Aorta (tissue), 5 donors: ENCODE results near the gene NREP. TPM values are rescaled to one million over a fixed set of nuclear protein-coding genes. Genes with fewer than 3 reads are reported as not detected.

Experiments
- ATAC-seq: fragments of 200-7000 bp; cut with Tn5 transposase; one replicate; pipeline ENCODE4 v1.9.1; 2022; ENCODE audit warnings: moderate library complexity; ENCODE audit not compliant: low FRiP score
- DNase-seq, 2 donors: peaks; one replicate each; pipeline ENCODE4 v3.0.0-alpha.2; 2020
- H3K27ac ChIP-seq, 2 donors: one replicate each; pipeline ENCODE4 v1.5.1; 2013; ENCODE audit warnings: low read length in 2 of 2, mild to moderate bottlenecking in 2 of 2, moderate library complexity in 2 of 2, control low read depth in 1 of 2, inconsistent platforms in 1 of 2, low read depth in 1 of 2
- H3K27me3 ChIP-seq, 2 donors: one replicate each; pipeline ENCODE4 v1.6.1; 2013; ENCODE audit warnings: control low read depth in 1 of 2, low read length in 1 of 2, mild to moderate bottlenecking in 1 of 2, moderate library complexity in 1 of 2; ENCODE audit not compliant: insufficient read depth in 2 of 2, control insufficient read depth in 1 of 2
- H3K36me3 ChIP-seq, 2 donors: one replicate each; pipeline ENCODE4 v1.6.1; 2013; ENCODE audit warnings: control low read depth in 1 of 2, low read length in 1 of 2, mild to moderate bottlenecking in 1 of 2; ENCODE audit not compliant: insufficient read depth in 2 of 2, control insufficient read depth in 1 of 2
- H3K4me1 ChIP-seq, 2 donors: one replicate each; pipeline ENCODE4 v1.6.1; 2013; ENCODE audit warnings: low read length in 2 of 2, control low read depth in 1 of 2, mild to moderate bottlenecking in 1 of 2, moderate library complexity in 1 of 2; ENCODE audit not compliant: insufficient read depth in 2 of 2, control insufficient read depth in 1 of 2
- H3K4me3 ChIP-seq, 2 donors: one replicate each; pipeline ENCODE4 v1.5.1; 2013; ENCODE audit warnings: low read length in 2 of 2, control low read depth in 1 of 2, mild to moderate bottlenecking in 1 of 2
- H3K9me3 ChIP-seq: one replicate; pipeline ENCODE4 v1.6.1; 2013; ENCODE audit warnings: mild to moderate bottlenecking, low read length; ENCODE audit not compliant: control insufficient read depth
- WGBS, 2 donors: extraction: QIAGEN DNeasy Blood & Tissue Kit; methylation state at CpG; one replicate each; pipeline ENCODE4 v1.1.7; 2013; 5-methylcytosine and 5-hydroxymethylcytosine counted together
- intact Hi-C, 2 donors: fragments of 100-400 bp; cut with DNase I; formaldehyde crosslinking; loops; one replicate each; pipeline versions ENCODE4 v1.14.2 to v1.15.0; 2022
- polyA plus RNA-seq, 2 donors: library from polyadenylated mRNA; stranded (reverse); fragments of 200-250 nt; gene quantifications; one replicate each; pipeline ENCODE4 v1.2.3, GENCODE V29; 2013
- total RNA-seq, 2 donors: library from RNA; stranded (reverse); fragmentation: NEBNext Ultra II Directional; extraction: Animal tissue kit (Norgen Biotek cat#: 25700); gene quantifications; one replicate each; pipeline ENCODE4 v1.2.1, GENCODE V29; 2021
- donor health status: healthy with polysubstance abuse.
- donor health status: Bipolar disorder and iron deficiency.
- donor health status: DM: no; HTN: no; CAD: no.
- donor health status: DM: no; HTN: no; CAD: no.
- donor health status: DM: yes; HTN: yes; CAD: no.

NREP gene
- total and polyA plus RNA-seq, 4 donors, result 8.3 to 33.7 (median 22.2) TPM

- no peaks in the 10 kb centered on the region for H3K4me1 ChIP-seq
- WGBS, 2 donors, result 94 to 95% methylated on average over 3 of the region's 3 CpGs
- H3K9me3 ChIP-seq, result no peaks in the 10 kb centered on the region
- no peaks in the 10 kb centered on the region for H3K27me3 ChIP-seq
- no peak overlapping the region for H3K4me3 ChIP-seq
- intact Hi-C loops, result no loop called here
- no peaks in the 10 kb centered on the region for H3K36me3 ChIP-seq
- no peak overlapping the region for H3K27ac ChIP-seq
- DNase-seq, result no peak
- ATAC-seq, result no peak
These were observed 65.5 kb downstream of the NREP start for GRCh38 chr5:111691508-111691907.

GRCh38 chr5:111689357-111689935, 67.5 kb downstream of the NREP start:
- WGBS, 2 donors, result 87 to 96% methylated on average over 1 of the region's 1 CpG
- no peaks in the 10 kb centered on the region for H3K27me3 ChIP-seq
- H3K9me3 ChIP-seq, result peaks cover 2% of the 10 kb centered on the region
- ATAC-seq, result no peak
- H3K4me3 ChIP-seq, result no peak overlapping the region
- H3K36me3 ChIP-seq, result no peaks in the 10 kb centered on the region
- H3K4me1 ChIP-seq, result no peaks in the 10 kb centered on the region
- intact Hi-C loops, result loop anchor here in 1 of 2 donors (10.0 kb wide), 2 partner anchors 45 to 135 kb away; no protein-coding TSS in a partner anchor
- DNase-seq, result no peak
- no peak overlapping the region for H3K27ac ChIP-seq

- Histone ChIP-seq H3K36me3 (no peaks in the 10 kb centered on the region), H3K4me3 (no peak overlapping the region), H3K4me1 (peaks cover 3 to 4% of the 10 kb centered on the region in 2 donors), H3K27me3 (no peaks in the 10 kb centered on the region), H3K27ac (no peak overlapping the region), H3K9me3 (peaks cover 2% of the 10 kb centered on the region)
- ATAC-seq, result no peak
- intact Hi-C loops, result loop anchor here in 1 of 2 donors (10.0 kb wide), 2 partner anchors 49 to 131 kb away; no protein-coding TSS in a partner anchor
- WGBS, 2 donors, result 96 to 97% methylated on average over 3 of the region's 3 CpGs
- DNase-seq, result no peak
These were observed 71.0 kb downstream of the NREP start for GRCh38 chr5:111685969-111686368.

GRCh38 chr5:111682641-111683040, 74.4 kb downstream of the NREP start:
- no peak overlapping the region for H3K4me3 ChIP-seq
- no peak overlapping the region for H3K27ac ChIP-seq
- no peak for DNase-seq
- intact Hi-C loops, result loop anchor here in 1 of 2 donors (10.0 kb wide), 2 partner anchors 52 to 128 kb away; no protein-coding TSS in a partner anchor
- H3K4me1 ChIP-seq, result peaks cover 4 to 6% of the 10 kb centered on the region in 2 donors
- H3K27me3 ChIP-seq, result no peaks in the 10 kb centered on the region
- peaks cover 2% of the 10 kb centered on the region for H3K9me3 ChIP-seq
- H3K36me3 ChIP-seq, result no peaks in the 10 kb centered on the region
- WGBS, 2 donors, result 81 to 82% methylated on average over 6 of the region's 6 CpGs
- ATAC-seq, result no peak

GRCh38 chr5:111682121-111682520, 74.9 kb downstream of the NREP start:
- Histone ChIP-seq H3K4me3 (no peak overlapping the region), H3K4me1 (peaks cover 4 to 6% of the 10 kb centered on the region in 2 donors), H3K9me3 (peaks cover 2% of the 10 kb centered on the region), H3K27ac (no peak overlapping the region), H3K27me3 (no peaks in the 10 kb centered on the region), H3K36me3 (no peaks in the 10 kb centered on the region)
- 17 to 20% methylated on average over 6 of the region's 6 CpGs for WGBS, 2 donors
- intact Hi-C loops, result loop anchor here in 1 of 2 donors (10.0 kb wide), 2 partner anchors 53 to 127 kb away; no protein-coding TSS in a partner anchor
- DNase-seq, result no peak
- ATAC-seq, result no peak

- Histone ChIP-seq H3K9me3 (peaks cover 2% of the 10 kb centered on the region), H3K4me3 (no peak overlapping the region), H3K27me3 (no peaks in the 10 kb centered on the region), H3K4me1 (peaks cover 4 to 6% of the 10 kb centered on the region in 2 donors), H3K27ac (no peak overlapping the region), H3K36me3 (no peaks in the 10 kb centered on the region)
- intact Hi-C loops, result loop anchor here in 1 of 2 donors (10.0 kb wide), 2 partner anchors 53 to 127 kb away; no protein-coding TSS in a partner anchor
- WGBS, 2 donors, result 5 to 13% methylated on average over 8 of the region's 8 CpGs
- DNase-seq (no peak), ATAC-seq (peak; percentile 37)
These were observed 75.4 kb downstream of the NREP start for GRCh38 chr5:111681414-111682120.

GRCh38 chr5:111680737-111681413, 76.1 kb downstream of the NREP start:
- WGBS, 2 donors, result 5% methylated on average over 6 of the region's 6 CpGs
- H3K27ac ChIP-seq, result peak overlapping the region in 1 of 2 donors; percentile 33
- DNase-seq, result peak in 1 of 2 donors; percentile 63

GRCh38 chr5:111679611-111680010, 77.4 kb downstream of the NREP start:
- Histone ChIP-seq H3K4me3 (no peak overlapping the region), H3K9me3 (no peaks in the 10 kb centered on the region), H3K36me3 (no peaks in the 10 kb centered on the region), H3K27ac (no peak overlapping the region), H3K4me1 (peaks cover 4 to 6% of the 10 kb centered on the region in 2 donors), H3K27me3 (no peaks in the 10 kb centered on the region)
- no peak for ATAC-seq
- no peak for DNase-seq
- intact Hi-C loops, result loop anchor here in 1 of 2 donors (10.0 kb wide), 2 partner anchors 55 to 125 kb away; no protein-coding TSS in a partner anchor
- 95 to 96% methylated on average over 8 of the region's 8 CpGs for WGBS, 2 donors

More at GRCh38 chr5:111680737-111681413, 76.1 kb downstream of the NREP start:
- Histone ChIP-seq H3K36me3 (no peaks in the 10 kb centered on the region), H3K27me3 (no peaks in the 10 kb centered on the region), H3K9me3 (peaks cover under 1% of the 10 kb centered on the region), H3K4me3 (no peak overlapping the region), H3K4me1 (peaks cover 4 to 6% of the 10 kb centered on the region in 2 donors)
- peak; percentile 79 for ATAC-seq
- intact Hi-C loops, result loop anchor here in 1 of 2 donors (10.0 kb wide), 2 partner anchors 54 to 126 kb away; no protein-coding TSS in a partner anchor
